GM18517 (cell line): Measurements from ENCODE around the gene ADAMTSL3.

Source experiments
- ATAC-seq: cut with Tn5 transposase; IDR thresholded peaks from one replicate; pipeline ENCODE4 v1.9.1; 2021; ENCODE audit warnings: mild to moderate bottlenecking, moderate library complexity; ENCODE audit not compliant: unreplicated experiment

Gene ADAMTSL3

DNA sequence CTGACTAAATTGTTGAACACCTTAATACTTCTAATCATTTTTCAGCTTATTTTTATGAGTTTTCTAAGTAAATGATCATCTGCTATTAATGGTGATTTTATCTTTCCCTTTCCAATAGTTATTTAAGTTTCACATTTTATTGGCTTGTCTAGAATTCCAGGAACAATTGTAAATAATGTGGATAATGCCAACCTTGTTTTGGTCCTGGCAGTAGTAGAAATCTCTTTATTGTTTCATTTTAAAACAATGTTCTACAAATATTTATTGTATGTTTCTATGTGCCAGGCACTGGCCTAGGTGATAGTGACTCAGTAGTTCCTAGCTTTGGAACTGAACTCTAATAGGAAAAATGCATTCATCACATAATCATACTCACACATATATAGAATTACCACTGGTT is 264.1 kb downstream of the ADAMTSL3 start:
- no peak for ATAC-seq

DNA sequence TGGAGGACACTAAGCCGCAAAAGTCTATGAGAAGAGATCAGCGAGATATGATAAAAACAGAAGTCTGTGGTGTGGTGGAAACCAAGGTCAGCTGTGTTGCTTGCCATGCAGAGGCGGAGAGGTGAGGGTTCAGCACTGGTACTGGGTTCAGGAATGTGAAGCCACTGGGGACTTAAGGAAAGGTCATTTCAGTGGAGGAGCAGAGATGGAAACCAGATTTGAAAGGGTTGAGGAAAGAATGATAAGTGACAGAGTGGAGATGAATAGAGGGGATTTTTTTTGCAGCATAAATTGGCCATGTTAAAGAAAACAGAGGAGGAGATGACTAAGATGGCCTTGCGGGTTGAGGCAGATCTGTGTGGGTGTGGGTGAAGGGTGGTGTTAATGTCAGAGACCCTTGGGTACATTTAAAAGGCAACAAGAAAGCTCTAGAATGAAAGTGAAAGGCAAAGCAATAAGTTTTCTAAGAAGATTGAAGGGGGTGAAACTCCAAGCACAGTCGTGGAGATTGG is 265.5 kb downstream of the ADAMTSL3 start:
- peak; percentile 82 for ATAC-seq

DNA sequence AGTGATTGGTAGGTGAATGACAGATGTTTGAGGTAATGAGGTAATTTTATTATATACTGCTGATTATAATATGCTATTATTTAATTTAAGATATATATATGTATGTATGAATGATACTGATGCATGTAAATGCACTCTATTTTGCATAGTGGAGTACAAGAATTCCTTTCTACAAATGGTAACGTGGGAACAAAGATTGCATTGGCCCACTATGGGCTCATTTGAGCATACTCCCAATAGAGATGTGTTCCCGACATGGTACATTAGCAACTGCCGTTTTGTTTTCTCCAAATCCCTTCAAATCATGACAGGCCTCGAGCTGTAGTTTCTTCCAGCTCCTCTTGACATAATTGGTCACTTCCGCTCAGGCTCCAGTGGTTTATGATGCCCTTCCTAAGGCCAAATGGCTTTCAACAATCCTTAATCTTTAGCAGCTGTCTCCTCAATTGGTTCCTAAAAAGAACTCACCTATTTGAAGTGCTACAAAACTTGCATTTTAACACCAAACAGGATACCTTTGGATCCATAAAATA is 266.1 kb downstream of the ADAMTSL3 start:
- ATAC-seq, result no peak

DNA sequence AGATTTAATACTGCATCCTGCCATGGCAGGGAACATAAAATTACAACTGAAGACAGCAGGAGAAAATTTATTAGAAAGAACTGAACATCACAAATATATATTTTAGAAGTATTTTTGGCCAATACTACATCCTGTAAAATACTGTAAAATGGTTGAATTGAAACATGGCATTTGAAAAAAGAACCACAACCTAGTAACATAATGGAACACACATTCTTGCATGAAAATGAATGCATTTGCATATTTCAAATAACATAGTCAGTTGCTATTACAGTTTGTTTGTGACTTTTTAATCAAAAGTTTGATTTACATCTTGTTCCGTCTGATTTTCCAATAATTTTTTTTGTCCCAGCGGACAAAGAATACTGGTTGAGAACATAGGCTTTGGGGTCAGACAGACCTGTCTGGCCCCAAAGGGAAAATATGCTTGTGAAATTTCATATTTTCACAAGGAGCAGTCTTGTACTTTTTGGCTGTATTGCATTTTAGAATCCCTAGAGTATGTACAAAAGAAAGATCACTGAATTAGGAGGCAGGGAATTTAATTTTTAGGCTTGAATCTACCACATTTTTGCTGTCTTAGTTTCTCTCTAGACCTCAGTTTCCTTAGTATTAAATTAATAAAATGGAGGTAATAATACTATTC is 268.8 kb downstream of the ADAMTSL3 start:
- no peak for ATAC-seq

DNA sequence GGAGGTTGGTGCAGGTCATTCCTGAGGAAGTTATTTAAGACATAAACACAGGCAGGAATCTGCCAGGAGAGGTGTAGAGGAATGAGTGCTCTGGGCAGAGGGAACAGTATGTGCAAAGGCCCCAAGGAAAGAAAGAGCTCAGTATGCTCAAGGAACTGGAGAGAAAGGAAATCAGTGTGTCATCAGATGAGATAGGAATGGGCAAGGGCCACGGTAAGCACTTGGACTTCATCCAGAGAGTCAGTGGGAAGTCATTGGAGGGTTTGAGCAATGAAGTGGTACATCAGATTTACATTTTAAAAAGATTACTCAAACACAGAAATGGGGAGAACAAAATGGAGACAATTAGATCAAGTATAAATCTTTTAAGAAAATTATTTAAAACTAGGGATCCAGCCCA is 272.2 kb downstream of the ADAMTSL3 start:
- no peak for ATAC-seq

DNA sequence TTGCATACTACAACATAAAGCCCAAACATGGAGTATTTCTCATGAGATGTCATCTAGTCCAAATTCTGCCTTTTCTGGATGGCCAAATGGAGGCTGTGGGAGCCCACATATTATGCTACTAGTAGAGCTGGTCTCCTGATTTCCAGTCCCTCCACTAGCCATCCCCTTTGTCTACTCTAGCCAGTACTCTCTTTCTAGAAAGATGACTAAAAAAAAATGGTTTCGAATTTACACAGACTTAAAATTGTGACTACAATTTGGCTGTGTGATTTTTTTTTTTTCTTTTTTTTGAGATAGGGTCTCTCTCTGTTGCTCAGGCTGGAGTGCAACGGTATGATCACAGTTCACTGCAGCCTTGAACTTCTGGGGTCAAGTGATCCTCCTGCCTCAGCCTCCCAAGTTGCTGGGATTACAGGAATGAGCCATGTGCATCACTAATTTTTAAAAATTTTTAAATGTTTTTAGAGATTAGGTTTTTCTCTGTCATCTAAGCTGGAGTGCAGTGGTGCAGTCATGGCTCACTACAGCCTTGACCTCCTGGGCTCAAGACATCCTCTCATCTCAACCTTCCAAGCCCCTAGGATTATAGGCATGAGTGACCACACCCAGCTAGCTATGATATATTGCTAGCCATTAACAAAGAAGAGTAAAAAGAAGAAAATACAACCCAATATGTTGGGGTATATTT is 273.9 kb downstream of the ADAMTSL3 start:
- ATAC-seq, result peak; percentile 39

DNA sequence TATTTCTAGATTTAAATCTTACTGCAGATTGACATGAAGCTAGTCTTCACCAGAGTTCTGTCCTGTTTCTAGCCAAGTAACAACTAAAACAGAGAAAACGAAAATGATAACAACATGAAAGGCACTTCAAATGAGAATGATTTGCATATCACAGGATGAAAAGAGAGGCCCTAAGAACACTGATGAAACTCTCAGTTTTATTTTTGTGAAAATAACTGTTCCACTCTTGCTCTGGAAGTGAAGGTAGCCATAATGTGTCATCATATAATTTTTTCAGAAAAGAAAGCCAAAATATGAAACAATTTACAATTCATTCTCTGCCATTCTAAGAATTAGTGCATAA is 274.4 kb downstream of the ADAMTSL3 start:
- ATAC-seq, result peak; percentile 92

DNA sequence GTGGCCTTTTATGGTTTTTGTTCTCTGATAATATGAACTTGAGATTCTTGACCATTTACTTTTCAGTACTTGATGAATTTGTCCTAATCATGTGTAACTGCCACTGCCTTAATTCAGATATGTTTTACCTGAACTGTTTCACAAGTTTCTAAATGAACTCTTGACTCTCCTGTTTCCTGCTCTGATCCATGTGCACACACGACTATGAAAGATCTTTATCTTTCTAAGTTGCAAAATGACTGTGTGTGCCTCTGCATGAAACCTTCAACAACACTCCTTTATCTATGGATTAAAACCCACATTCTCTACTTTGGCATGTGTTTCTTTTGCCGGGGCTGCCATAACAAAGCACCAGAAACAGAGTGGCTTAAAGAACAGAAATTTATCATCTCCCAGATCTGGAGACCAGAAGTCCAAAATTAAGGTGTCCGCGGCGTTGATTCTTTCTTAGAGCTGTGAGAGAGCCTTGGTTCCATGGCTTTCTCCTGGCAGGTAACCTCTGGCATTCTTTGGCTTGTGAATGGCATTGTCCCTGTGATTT is 275.0 kb downstream of the ADAMTSL3 start:
- no peak for ATAC-seq

DNA sequence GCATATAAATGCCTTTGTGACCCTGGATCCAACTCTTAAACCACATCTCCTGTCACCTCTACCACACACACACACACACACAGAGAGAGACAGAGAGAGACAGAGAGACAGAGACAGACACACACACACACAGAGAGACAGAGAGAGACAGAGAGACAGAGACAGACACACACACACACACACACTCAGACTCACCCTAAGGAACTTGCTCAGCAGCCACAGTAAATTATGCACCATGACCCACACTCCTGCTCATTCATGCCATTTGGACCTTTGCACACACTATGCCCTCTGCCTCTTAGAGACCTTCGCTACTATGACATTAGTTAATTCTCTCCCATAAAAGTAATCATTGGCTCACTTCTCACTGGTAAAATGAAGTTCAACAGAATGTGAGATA is 275.7 kb downstream of the ADAMTSL3 start:
- ATAC-seq, result no peak

DNA sequence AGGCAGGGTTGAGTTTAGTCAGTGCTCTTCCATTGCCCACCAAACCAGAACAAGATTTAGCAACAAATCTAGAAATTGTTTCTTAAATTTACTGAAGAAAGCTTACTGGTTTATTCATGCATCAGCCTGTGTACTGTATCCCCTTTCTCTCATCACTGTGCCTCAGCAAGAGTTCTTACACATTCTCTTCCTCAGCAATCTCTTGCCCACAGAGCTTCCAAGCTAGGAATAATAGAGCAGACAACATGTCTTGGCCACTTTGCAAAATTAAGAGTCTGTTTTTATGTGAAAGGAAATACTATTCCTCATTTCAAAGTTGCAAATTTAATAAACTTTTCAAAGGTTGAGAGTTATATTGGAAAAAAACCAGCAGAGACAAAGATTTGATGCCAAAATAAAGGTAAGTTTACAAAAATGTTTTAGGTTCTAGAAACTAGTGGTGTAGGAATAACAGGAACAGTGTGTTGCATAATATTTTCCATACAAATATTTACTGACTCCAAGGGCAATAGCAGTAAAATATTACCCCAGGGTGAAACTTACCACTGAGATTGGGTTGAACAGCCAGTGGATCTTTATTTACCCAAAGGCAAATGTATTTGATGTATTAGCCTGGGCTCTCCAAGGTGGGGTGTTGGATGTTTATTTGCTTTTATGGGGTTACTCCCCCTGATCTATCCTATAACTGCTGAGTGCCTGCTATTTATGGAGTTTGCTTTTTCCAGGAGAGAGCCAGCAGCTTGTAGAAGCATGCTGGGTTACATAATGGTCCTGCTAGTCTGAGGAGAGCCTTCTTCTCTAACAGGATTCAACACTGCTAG is 276.7 kb downstream of the ADAMTSL3 start:
- no peak for ATAC-seq

DNA sequence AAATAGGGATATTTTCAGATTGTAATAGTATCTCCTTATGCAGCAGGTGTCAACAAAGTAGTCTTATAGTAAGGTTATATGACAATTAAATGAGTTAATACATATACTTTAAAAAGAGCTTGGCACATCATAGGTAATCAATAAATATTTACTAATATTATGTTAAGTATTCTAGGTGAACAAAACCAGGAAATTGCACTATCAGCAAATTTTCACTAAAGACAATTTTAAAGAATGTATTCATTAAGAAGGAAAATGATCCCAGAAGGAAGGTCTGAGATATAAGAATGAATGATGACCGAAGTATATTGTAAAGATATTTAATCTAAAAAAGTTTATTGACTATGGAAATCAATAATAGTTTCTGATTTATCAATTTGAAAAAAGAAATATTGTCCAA is 281.9 kb downstream of the ADAMTSL3 start:
- ATAC-seq, result no peak

DNA sequence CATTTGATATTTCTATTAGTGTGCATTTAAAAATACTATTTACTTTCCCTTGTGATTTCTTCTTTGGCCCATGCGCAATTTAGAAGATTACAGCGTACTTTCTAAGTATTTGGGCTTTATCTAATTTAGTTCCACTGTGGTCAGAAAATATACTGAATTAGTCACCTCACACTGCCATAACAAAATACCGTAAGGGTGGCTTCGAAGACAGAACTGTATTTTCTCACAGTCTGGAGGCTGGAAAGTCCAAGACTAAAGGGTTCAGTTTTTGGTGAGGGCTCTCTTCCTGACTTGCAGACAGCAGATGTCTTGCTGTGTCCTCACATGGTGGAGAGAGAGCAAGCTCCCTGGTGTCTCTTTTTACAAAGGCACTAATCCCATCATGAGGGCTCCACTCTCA is 286.2 kb downstream of the ADAMTSL3 start:
- ATAC-seq, result no peak

DNA sequence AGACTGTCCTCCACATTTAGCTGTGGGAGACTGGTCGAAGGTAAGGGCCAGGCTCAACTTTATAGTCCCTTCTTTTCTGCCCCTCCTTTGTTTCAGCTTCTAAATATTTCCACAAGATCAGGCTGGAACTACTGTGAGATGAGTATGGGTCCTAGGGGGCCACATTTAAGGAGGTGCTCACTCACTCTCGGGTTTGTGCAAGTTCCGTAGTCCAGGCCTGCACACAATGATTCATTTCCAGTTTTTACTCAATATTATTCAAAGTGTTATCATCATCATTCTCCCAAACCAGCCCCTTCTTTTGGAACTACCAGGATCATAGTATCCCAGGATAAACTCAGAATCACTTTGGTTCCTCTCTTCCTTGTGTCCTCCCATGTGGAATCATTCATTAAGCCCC is 289.1 kb downstream of the ADAMTSL3 start:
- ATAC-seq, result no peak

DNA sequence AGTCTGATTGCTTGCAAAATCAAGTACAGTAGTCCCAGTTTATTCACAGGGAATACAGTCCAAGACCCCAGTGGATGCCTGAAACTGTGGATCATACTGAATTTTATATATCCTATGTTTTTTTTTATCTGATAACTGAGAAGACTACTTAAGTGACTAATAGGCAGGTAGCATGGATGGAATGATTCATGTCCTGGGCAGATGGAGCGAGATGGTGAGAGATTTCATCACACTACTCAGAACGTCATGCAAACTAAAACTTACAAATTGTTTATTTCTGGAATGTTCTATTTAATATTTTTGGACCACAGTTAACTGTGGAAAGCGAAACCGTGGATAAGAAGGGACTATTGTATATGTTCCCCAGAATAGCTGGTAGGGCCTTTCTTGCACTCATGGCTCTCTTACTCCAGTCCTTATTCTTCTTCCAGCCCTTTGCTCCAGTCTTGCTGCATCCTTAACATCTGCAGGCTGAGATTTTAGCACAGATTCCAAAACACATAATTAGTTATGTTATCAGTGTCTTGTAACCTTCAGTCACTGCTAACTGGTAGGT is 290.0 kb downstream of the ADAMTSL3 start:
- no peak for ATAC-seq

DNA sequence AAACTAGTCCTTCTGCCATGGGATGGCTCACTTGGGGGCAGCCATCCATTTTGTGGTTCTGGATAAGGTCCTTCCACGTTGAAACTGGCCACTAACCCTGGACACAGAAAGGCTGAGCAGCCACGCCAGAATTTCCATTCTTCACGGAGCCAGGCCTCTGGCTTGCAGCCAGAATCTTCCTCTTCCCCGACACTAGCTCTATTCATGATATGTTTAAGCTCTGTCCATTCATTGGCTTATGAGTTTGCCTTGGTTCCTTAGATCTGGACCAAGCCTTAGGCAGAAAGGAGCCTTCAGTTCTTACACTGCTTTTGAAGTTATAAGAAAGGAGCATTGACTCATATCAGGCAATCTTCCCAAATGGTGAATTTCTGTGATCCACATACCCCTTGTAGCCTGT is 293.2 kb downstream of the ADAMTSL3 start:
- no peak for ATAC-seq

DNA sequence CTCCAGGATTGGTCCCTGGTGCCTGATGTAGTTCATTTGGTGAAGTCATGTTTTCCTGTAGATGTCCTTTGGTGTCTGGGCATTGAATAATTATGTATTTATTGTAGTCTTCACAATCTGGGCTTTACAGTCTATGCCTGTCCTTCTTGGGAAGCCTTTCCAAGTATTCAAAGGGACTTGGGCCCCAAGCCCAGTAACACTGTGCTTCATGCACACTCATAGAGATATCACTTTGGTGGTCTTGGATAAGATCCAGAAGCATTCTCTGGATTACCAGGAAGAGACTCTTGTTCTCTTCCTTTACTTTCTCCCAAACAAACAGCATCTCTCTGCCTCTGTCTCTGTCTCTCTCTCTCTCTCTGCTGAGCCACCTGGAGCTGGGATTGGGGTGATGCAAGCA is 300.6 kb downstream of the ADAMTSL3 start:
- ATAC-seq, result no peak

DNA sequence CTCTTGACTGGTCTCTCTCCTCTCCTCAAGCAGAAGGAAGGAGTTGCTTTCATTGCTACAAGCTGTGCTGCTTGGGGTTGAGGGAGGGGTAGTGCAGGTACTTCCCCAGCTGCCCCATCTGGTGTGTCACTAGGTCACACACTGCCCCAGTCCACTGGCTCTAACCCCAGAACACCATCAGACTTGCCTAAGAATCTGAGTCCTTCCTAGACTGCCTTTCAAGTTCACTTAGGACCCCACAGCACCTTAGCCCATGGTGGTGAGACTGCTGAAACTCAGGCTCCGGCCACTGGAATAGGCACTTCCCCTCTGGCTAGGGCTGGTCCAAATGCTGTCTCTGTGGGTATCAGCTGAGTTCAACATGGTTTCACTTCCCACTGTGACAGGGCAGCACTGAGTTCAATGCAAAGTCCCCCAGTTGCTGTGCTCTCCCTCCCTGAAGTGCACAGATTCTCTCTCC is 301.9 kb downstream of the ADAMTSL3 start:
- ATAC-seq, result peak; percentile 98

DNA sequence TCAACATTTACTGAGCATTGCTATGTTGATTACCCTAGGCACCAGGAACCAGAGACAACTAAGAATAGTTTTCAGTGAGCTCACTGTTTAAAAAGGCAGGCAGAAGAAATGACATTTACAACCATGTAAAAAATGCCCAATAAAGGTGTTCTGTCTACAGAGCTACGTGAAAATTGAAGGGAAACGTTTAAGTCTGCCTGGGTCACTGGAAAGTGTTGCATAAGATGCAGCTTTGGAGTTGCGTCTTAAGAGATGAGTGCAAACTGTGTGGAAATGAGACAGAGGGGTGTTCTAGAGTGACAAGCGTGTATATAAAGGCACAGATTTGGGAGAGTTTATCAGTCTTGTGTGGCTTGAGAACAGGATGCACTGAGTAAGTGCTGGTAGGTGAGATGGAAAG is 303.0 kb downstream of the ADAMTSL3 start:
- ATAC-seq, result no peak

DNA sequence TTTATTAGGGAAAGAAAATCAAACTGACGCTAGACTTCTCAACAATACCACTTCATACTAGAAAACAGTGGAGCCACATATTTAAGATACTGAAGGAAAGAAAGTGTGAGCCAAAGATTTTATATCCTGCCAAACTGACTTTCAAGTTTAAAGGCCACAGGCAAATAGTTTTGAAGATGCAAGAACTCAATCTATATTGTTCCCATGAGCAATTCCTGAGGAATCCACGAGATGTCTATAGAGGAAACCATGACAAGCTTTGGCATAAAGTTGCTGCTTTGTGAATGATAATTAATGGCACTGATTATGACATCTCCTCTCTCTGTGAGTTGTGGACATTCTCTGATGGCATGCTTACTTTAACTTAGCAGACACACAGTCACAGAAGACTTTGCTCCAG is 305.6 kb downstream of the ADAMTSL3 start:
- no peak for ATAC-seq

DNA sequence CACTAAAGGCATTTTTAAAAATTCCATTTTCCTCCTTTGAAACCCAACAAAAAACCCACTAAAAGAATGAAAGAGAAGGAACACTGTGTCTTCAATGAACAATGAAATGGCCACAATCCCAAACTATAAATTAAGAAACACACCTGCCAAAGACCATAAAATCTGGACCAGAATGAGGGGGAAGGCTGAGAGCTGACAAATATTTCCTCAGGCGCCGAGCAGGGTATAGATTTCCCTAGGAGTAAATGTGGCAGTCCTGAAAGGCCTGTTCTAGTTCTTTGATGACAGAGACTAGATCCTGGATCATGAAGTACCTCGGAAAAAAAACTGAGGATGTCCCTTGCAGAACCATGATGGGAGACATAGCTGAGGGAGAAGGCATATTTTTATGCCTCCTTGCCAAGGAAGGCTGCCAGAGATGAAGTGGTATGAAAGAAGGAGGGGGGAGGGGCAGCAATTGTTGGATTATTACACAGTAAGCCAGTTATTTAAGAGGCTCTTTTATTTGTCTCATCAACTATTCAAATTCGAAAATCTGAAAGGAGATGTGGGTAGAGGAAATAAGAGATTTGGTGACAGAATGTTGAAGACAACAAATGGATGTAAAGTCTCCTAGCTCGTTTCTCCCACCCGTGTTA is 306.4 kb downstream of the ADAMTSL3 start:
- no peak for ATAC-seq
